ENCODE results near the gene YPEL1.

DNA sequence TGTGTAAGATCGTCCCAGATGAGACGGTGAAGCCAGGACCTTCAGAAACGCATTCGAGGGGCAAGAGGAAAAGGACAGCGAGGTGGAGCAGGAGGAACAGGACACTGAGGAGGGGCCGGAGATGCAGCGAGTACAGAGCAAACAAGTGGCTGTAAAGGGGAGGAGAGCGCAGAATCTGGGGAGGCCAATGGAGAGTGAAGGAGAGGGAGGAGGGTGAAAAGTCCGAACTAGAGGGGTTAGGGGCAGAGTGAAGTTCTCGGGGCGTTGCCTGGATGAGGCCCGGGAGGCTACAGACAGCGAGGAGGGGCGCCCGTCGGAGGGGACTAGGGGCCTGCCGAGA lies 78.6 kb downstream of the YPEL1 start:
- TF ChIP-seq, protein P1, sequence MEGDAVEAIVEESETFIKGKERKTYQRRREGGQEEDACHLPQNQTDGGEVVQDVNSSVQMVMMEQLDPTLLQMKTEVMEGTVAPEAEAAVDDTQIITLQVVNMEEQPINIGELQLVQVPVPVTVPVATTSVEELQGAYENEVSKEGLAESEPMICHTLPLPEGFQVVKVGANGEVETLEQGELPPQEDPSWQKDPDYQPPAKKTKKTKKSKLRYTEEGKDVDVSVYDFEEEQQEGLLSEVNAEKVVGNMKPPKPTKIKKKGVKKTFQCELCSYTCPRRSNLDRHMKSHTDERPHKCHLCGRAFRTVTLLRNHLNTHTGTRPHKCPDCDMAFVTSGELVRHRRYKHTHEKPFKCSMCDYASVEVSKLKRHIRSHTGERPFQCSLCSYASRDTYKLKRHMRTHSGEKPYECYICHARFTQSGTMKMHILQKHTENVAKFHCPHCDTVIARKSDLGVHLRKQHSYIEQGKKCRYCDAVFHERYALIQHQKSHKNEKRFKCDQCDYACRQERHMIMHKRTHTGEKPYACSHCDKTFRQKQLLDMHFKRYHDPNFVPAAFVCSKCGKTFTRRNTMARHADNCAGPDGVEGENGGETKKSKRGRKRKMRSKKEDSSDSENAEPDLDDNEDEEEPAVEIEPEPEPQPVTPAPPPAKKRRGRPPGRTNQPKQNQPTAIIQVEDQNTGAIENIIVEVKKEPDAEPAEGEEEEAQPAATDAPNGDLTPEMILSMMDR (IDR thresholded peaks at IDR 0.05) = no peak
- TF ChIP-seq EP300 (IDR thresholded peaks at IDR 0.05) = no peak
